Astrocyte of the spinal cord (primary cell): ENCODE measurements around the gene ATG4B.

Experiments used
- DNase-seq: peaks from one replicate; pipeline ENCODE4 v3.0.0; 2011; ENCODE audit warnings: low read depth, low spot score
- H3K4me3 ChIP-seq: 2 replicates; pipeline ENCODE4 v1.5.1; 2011; ENCODE audit warnings: low read depth, mild to moderate bottlenecking, low read length, moderate library complexity
- in situ Hi-C: cut with HindIII; loops from 2 replicates; pipeline ENCODE4 v1.10.0; 2017; ENCODE audit warnings: low sequenced_read_pairs
- TF ChIP-seq, protein P1 (sequence below): IDR thresholded peaks from 2 replicates; pipeline ENCODE4 v1.5.1; 2012; ENCODE audit warnings: low read depth, mild to moderate bottlenecking, low read length, inconsistent platforms

Gene ATG4B

DNA sequence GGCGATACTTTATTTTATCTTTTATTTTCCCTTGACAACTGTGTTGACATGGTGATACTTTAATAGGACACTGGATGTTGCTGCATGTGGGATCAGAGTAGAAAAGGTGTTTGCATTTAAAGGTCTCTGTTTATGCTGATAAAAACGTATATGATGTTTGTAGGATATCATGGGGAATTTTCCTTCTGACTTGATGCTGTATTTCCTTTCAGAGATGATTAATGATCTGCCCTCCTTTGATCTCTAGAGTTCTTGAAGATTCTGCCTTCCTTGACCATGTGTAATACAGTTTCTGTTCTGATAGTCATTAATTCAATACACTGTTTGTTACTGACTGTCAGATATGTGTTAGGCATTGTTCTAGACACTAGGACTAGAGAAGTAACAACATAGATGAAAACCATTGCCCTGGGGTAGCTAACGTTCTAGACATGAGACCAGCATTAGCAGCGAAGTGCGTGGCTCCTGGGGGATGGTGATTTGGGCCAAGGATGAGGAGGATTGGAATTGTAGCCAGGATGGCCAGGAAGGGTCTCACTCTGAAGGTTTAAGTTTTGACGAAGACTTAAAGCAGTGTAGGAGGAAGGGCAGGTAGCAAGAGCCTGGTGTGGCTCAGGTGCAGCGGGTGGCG lies 2.8 kb downstream of the ATG4B start:
- TF ChIP-seq, protein P1, sequence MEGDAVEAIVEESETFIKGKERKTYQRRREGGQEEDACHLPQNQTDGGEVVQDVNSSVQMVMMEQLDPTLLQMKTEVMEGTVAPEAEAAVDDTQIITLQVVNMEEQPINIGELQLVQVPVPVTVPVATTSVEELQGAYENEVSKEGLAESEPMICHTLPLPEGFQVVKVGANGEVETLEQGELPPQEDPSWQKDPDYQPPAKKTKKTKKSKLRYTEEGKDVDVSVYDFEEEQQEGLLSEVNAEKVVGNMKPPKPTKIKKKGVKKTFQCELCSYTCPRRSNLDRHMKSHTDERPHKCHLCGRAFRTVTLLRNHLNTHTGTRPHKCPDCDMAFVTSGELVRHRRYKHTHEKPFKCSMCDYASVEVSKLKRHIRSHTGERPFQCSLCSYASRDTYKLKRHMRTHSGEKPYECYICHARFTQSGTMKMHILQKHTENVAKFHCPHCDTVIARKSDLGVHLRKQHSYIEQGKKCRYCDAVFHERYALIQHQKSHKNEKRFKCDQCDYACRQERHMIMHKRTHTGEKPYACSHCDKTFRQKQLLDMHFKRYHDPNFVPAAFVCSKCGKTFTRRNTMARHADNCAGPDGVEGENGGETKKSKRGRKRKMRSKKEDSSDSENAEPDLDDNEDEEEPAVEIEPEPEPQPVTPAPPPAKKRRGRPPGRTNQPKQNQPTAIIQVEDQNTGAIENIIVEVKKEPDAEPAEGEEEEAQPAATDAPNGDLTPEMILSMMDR = no peak
- in situ Hi-C loops = no loop called here
- no peak for DNase-seq

DNA sequence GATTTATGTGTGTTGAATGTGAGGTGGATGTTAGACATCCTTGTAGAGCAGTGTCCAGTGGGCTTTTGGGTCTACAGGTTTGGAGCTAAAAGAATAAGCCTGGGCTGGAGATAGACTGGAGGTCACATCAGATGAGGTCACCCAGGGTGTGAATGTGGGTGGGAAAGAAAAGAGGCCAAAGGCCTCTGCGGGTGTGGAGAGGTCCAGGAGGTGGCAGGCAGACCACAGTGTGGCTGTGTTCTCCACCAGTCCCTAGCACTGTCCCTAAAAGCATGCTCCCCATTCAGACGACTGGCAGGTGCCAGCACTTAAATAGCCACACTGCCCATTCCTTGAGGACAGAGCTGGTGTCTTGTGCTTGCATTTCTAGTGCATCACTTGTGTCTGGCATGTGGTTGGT lies 4.1 kb downstream of the ATG4B start:
- in situ Hi-C loops = no loop called here
- no peak overlapping the region for H3K4me3 ChIP-seq
- TF ChIP-seq, protein P1 = no peak
- DNase-seq = no peak

More for the DNA sequence above, 2.8 kb downstream of the ATG4B start:
- no peak overlapping the region for H3K4me3 ChIP-seq

DNA sequence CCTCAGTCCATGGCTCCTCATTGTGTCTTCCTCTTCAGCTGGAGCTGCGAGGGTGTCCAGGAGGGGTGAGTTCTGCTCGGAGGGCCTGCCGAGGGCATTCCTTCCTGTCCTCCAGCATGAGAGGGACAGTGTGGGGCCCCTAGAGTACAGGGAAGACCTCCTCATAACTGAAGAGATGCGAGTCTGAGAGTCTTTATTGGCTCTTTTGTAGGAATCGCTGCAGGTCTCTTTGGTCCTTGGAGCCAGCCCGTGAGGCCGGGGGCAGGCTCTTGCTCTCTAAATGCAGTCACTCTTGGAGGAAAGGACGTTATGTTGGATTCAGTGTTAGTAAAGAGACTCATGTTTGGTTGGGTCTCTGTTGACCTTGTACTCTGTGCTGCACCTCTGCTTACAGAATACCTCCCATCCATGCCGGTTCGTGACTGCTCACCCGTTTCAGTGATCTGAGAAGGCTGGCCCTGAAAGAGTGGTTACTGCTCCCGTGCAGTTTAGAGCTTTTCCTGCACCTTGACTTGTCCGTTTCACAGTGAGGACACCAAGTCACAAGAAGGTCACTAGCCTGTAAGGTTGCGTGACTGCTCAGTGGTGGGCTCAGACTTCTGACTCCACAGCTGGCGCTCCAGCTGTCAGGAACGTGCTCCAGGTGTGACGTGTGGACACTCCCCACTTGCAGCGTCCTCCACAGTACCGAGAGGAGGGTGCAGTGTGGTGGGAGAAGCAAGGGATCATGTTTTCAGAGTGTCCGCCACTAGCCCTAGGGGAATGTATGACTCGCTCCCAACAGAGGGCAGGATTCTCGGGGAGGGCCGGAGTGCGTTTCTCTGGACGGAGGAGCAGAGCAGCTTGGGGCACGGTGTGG lies 7.8 kb downstream of the ATG4B start:
- in situ Hi-C loops = no loop called here
- TF ChIP-seq, protein P1 = no peak
- DNase-seq = no peak
- H3K4me3 ChIP-seq = no peak overlapping the region

DNA sequence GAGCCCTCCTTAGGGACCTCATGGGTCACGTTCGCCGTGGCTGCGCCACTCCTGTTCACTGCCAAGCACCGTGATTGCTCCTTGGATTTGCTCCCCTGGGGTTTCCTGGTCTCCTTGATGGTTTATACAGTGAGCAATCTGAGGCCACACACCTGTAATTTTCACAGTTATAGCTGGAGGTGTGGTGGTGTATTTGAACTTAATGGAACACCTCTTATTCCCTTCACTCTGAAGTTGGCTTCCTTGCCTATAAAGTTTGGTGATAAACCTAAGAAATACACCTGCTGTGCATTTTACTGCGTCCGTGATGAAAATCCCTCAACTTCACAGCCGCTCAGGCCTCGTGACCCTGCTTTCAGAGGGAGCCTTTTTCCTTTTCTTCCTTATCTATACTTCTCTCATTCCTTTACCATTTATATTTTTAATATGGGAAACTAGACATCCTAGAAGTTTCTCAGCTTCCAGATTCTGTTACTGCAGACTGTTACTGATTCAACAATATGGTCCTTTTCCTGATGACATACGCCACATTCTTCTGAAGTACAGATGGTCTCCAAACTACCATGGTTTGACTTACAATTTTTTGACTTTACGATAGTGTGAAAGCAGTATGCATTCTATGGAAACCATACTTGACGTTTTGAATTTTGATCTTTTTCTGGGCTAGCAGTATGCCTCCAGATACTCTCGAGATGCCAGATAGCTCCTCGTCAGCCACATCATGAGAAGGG lies 8.6 kb downstream of the ATG4B start:
- TF ChIP-seq, protein P1 = no peak
- in situ Hi-C loops = no loop called here

DNA sequence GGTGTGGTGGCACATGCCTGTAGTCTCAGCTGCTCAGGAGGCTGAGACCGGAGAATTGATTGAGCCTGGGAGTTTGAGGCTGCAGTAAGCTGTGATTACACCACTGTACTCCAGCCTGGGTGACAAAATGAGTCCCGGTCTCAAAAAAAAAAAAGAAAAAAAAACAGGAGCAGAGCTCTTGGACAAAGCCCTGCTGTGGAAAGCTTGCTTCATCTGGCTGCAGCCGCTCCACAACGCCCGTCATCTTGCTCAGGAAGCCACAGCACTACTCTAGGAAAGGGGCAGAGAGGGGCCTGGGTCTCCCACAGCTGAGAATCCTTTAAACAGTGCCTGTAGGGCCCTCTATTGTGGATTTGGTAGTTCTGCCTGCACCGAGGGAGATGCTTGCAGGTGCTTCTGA lies 11.0 kb downstream of the ATG4B start:
- H3K4me3 ChIP-seq = no peak overlapping the region
- in situ Hi-C loops = no loop called here
- DNase-seq = no peak
- TF ChIP-seq, protein P1 = no peak

More for the DNA sequence above, 8.6 kb downstream of the ATG4B start:
- no peak overlapping the region for H3K4me3 ChIP-seq
- no peak for DNase-seq

DNA sequence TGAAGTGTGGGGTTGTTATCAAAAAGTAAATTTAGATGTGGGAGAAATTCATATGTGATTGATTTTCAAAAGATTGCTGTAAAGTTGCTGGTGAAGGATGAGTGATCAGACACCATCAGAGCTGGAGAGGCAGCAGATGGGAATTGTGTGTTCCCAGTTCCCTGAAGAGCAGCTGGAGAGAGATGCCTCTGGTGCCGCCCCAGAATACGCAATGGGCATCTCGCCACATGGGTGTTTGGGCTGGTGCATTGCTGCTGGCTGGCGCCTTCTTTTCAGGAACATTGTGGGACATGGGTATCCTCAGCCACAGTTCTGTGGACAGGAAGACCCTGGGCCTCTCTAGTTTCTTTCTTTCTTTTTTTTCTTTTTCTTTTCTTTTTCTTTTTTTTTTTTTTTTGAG lies 11.9 kb downstream of the ATG4B start:
- no peak for DNase-seq
- in situ Hi-C loops = no loop called here
- H3K4me3 ChIP-seq = no peak overlapping the region
- TF ChIP-seq, protein P1 = no peak
